ENCODE data around the gene PLXNB3.
"Not testable (repeated sequence)": the region's sequence is repeated elsewhere in the genome, so short reads cannot be mapped to it uniquely, and the experiment has no call there.

The PLXNB3 gene

DNA sequence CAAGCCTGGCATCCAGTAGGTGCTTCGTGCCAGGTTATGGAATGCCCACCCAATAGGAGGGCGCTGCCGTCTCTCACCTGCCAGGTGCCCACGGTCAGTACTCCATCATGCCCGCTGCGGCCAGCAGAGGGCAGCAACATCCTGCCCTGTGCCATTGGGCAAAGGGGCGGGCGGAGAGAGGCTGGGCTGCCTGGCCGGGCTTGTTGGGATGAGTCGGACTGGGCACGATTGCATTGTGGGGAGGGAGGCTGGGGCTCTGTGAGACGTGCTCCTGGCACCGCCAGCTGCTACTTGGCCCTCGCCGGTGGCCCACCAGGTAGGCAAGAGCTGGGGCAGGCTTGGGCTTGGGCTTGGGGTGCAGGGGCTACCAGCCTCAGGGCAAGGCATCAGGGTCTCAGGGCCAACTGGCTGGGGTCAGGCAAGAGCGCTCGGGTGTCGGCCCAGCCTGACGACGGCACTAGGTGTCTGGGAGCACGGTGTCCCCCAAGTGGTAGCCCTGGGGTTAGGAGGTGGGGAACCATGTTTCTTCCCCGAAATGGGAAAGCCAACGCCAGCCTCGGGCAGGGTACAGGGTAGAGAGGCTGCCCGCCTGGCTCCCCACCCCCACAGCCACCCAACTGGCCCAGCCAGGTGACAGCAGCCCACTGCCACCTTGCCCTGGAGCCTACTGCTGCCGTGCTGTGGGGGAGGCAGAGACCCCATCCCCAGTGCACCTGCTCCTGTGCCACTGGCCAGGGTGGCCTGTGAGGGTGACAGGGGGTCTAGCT is at the start of gene PLXNB3:
PLXNB3 (plus strand) TSS at position 261 of the 767 bp plus-strand sequence. CDS start 1,287 bp downstream, outside the sequence.
- peak; percentile 71 to 72 for DNase-seq

DNA sequence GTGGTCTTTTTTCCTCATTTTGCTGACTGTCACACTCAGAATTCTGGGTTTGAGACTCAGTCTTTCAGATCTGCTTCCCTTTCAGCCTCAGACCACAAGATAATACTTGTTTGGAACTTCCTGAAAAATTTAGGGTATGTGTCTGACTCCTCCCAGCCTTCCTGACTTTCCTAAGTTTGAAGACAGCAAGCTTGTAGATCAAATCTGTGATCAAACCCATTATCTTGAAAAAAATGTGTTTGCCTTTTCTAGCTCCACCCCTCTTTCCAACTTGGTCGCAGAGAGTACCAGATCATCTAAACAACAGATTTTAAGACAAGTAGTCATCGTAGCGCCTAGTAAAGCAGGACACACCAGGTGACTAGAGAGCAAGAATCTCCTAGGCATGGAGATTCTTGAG is 49.8 kb upstream of the PLXNB3 start:
- no peak for DNase-seq

DNA sequence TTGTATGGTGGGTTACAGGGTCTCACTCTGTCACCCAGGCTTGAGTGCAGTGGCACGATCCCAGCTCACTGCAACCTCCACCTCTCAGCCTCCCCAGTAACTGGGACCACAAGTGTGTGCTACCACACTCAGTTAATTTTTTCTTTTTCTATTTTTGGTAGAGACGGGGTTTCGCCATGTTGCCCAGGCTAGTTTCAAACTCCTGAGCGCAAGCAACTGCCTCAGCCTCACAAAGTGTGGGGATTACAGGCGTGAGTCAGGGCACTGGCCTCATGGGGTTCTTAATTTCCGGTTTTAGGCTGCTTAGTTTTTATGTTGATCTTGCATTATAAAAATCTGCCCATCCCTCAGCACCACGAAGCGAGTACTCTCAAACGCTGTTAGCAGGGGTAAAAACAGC is 46.6 kb upstream of the PLXNB3 start:
- DNase-seq, result no peak

DNA sequence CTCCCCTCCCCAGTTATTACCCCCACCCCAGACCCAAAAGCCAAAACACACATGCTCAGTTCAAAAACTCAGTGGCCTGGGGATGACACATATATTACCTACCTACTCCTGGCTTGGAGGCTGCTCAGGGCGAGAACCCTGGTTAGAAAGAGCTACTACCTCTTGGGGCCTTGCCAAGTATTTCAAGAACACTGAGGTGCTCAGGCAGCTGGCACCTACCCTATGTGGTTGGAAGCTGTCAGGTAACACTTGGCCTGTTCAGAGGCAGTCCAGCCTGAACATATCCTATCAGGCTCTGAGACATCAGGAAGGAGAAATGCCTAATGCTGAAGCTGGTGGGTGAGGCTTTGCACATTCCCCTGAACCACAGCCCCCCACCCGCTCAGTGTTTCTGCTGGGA is 44.8 kb upstream of the PLXNB3 start:
- no peak for DNase-seq

DNA sequence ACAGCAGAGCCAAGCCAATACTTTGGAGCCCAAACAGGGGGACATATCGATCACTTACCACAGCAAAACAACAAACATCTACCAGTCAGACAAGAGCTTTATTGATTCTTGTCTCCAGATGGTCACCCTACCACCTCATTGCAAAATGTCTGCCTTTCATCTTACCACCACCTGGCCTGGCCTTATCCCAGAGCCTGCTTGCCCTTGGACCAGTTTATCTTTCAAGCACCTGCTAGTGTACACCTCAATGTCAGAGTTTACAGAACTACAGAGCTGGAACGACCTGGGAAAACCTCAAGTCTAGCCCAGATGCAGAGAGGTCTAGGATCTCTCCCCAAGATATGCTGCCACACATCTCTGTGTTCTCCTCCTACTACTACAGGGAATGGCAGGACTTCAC is 44.3 kb upstream of the PLXNB3 start:
- DNase-seq, result no peak

DNA sequence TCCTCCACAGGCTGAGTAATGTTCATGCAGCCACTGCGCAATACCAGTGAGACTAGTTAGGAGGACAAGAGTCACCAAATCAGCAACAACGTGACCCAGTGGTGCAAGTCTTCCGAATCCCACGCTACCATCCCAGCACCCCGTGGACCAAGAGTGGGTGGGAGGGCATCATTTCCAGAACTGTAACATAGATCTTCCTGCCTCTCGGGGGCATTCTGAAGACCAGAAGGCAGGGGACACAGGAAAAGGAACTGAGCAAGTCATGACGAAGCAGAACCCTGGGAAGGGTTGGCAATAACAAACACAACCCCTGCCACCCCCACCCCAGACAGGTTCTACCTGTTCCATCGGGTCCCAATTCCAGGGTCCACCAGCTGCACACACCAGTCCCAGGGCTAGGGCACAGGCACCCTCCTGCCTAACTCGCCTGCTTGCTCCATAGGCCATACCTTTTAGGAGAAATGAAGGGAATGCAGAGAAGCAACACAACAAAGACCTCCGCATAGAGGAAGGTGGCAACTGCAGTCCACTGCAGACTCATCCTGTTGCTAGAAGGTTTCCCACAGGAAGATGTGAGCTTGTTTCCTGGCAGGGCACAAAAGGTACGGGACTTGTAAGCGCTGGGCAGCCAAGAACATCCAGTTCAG is 41.2 kb upstream of the PLXNB3 start:
- no peak for DNase-seq

DNA sequence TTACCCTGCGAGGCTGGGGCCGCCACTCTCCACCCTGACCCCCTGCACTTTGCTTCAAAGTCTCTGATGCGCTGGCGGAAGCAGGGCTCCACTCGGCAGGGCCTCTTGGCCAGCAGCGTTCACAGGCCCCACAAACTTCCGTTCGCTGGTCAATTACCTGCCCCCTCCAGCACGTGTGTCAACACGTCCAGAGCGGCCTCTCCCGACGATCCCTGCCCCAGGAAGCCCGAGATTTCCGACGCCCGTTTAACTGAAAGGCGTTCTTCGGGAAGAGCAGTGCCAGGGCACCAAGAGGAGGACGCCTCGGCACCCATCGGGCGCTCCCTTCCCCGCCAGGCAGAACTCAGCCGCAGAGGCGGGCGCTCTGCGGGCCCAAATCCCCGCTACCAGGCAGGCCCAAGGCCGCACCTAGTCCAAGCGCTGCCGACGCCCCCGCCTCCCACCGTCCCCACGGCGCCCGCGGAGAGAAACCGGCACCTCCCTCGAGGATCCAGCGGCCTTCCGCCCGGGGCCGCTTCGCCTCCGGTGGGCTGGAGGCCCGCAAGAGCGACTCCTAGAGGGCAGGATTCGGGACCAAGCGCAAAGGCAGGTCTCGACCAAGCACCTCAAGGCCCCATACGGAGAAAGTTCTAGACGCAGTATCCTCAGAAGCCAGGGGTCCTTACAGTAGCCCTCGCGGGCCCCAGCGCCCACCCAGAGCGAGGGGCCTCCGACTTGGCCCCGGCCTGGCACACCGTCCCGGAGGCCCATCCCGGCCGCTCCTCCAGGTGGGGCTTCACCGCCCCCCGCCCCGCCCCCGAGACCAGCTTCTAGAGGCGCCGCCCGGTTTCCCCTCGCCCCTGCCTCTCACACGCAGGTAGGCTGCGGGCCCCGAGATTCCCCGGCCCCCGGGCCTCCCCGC is 40.4 kb upstream of the PLXNB3 start:
- no peak for DNase-seq

DNA sequence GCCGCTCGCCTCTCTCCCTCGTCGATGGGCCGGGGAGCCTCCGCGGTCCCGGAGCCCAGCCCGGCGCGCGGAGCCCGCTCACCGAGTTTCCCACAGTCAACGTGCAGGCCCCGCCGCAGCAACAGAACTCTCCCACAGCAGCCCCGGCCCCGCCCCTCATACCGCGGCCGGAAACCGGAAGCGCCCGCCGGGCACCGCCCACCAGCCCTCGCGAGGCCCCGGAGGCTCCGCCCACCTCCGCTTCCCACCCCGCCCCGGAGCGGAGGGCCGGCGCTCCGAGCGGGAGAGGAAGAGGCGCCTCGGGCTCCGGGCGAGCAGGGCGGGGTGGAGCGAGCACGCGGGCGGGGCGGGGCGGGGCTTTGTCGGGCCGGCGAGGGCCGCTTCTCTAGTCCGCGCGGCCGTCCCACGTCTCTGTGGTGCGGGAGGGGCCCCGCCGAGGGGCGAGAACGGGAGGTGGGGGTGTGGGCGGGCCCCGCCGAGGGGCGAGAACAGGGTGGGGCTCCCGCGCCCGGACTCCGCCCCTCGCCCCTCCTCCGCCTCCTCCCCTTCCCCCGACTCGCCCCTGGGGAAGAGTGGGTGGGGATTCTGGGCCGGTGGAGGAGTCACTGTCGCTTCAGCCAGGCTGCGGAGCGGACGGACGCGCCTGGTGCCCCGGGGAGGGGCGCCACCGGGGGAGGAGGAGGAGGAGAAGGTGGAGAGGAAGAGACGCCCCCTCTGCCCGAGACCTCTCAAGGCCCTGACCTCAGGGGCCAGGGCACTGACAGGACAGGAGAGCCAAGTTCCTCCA is 39.6 kb upstream of the PLXNB3 start, which contains the start of the genes ABCD1 and BCAP31:
ABCD1 (plus strand) TSS at position 605 of the 787 bp plus-strand sequence. CDS start 411 bp downstream, outside the sequence.
BCAP31 (minus strand) TSS at position 136 of the 787 bp plus-strand sequence. CDS start 1,143 bp downstream, outside the sequence.
- peak; percentile 81 to 95 for DNase-seq

DNA sequence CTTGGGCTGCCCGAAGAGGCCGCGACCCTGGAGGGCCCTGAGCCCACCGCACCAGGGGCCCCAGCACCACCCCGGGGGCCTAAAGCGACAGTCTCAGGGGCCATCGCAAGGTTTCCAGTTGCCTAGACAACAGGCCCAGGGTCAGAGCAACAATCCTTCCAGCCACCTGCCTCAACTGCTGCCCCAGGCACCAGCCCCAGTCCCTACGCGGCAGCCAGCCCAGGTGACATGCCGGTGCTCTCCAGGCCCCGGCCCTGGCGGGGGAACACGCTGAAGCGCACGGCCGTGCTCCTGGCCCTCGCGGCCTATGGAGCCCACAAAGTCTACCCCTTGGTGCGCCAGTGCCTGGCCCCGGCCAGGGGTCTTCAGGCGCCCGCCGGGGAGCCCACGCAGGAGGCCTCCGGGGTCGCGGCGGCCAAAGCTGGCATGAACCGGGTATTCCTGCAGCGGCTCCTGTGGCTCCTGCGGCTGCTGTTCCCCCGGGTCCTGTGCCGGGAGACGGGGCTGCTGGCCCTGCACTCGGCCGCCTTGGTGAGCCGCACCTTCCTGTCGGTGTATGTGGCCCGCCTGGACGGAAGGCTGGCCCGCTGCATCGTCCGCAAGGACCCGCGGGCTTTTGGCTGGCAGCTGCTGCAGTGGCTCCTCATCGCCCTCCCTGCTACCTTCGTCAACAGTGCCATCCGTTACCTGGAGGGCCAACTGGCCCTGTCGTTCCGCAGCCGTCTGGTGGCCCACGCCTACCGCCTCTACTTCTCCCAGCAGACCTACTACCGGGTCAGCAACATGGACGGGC is 38.8 kb upstream of the PLXNB3 start:
- no peak for DNase-seq

DNA sequence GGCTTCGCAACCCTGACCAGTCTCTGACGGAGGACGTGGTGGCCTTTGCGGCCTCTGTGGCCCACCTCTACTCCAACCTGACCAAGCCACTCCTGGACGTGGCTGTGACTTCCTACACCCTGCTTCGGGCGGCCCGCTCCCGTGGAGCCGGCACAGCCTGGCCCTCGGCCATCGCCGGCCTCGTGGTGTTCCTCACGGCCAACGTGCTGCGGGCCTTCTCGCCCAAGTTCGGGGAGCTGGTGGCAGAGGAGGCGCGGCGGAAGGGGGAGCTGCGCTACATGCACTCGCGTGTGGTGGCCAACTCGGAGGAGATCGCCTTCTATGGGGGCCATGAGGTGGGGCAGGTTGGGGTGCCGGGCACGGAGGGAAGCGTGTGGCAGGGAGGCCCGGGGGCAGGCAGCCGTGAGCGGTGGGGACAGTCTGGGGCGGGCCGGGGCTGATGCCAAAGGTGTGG is 38.2 kb upstream of the PLXNB3 start:
- no peak for DNase-seq

DNA sequence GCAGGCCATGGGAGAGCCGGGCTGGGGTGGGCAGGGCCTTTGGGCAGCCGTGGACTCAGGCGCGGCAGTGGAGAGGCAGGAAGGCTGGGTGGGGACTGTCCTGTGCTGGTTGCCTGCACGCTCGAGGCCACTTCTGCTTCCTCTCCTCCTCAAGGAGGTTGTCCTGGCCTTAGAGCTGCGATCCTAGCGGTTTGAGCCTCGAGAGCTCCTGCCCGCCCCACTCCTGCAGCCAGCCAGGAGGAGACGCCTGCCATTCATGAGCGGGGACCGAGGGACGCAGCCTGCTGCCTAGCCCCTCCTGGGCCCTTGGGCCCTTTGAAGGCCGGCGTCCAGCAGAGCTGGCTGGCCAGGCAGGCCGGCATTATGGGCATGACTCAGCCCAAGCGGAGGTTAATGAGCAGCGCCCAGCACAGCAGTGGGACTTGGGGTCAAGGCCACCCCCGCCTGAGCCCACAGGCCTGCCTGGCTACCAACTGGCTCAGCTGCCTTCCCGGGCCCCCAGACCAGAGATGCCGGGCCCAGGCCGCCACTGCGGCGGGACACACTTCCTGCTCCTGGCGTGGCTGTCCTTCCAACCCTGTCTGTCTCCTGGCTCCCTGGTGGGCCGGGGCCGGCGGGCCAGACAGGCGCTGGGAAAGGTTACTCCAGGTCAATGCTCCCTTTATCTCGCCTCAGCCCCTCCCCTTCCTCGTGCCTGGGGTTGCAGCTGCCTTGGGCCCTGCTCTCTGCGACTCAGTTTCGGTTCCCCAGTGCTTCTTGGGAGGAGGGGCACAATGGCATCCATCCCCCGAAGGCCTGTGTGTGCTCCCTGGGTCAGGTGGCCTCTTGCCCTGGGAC is 37.5 kb upstream of the PLXNB3 start:
- DNase-seq, result peak; percentile 25 to 69

DNA sequence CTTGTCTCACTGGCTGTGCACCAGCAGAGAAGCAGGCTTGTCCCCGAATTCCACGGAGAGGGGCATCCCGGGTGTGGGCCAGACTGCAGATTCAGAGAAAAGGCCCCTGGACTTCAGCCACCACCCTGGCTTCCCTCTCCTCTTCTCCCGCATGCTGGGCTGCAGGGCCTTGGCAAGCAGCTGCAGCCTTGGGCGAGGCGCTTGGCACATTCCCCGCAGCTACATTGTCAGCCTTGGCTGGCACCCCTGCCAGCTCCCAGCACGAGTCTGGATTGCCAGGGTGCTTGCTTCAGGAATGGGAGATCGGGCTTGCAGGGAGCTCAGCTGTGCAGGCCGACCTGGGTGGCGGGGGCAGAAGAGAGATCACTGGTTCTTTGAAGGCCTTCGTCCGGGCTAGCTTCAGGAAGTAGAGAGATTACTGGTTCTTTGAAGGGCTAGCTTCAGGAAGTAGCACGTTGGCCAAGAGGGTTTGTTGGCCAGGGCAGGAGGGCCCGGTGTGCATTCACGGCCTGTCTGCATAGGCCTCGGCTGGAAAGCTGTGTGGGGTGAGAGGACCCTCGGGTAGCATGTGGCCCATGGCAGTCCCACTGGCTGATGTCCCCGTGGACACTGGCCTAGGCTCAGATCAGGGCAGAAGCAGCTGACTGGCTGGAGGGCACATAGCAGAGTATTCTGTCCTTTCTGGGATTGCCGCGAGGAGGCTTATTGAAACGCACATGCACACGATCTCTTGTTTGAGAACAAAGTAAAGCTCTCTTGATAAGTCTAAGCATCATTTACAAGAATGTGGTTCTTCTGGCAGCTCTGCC is 36.7 kb upstream of the PLXNB3 start:
- peak; percentile 47 to 70 for DNase-seq

DNA sequence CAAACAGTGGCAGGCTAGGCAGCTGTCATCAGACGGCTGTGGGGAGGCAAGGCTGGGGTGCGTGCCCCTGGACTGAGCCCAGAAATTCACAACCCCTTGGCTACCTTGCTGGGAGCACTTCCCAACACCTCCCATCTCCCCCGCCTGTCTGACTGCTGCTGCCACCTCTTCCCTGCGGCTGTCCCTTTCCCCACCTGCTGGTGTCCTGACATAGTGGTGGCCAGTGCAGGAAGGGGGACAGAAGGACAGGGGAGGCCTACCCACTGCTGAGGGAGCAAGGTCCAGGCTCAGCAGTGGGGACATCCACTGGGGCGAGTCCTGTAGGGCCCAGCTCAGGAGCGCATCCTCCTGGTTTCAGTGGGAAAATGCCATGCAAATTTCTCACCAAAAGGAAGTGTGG is 36.0 kb upstream of the PLXNB3 start:
- no peak for DNase-seq

DNA sequence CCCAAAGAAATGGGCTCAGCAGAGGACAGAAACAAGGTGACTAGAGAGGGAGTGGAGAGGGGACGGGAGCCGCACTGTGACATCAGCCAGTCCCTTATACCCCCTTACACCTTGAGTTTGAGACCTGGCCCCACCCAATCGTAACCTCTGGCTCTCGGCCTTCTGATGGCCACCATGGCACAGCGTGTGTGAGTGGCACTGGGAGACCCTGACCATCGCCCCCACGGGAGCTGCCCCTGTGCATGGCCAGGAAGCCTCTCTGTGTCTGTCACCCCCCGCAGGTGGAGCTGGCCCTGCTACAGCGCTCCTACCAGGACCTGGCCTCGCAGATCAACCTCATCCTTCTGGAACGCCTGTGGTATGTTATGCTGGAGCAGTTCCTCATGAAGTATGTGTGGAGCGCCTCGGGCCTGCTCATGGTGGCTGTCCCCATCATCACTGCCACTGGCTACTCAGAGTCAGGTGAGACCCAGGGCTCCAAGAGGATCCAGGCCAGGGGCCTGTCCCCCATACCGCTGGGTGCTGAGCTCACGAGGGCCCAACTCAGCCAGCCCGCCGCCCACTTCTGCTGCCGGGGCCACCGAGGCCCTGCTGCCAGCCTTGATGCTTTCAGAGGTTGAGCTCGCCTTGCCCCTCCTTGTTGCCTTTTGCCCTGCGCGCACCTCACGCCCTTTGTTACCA is 35.0 kb upstream of the PLXNB3 start:
- no peak for DNase-seq

DNA sequence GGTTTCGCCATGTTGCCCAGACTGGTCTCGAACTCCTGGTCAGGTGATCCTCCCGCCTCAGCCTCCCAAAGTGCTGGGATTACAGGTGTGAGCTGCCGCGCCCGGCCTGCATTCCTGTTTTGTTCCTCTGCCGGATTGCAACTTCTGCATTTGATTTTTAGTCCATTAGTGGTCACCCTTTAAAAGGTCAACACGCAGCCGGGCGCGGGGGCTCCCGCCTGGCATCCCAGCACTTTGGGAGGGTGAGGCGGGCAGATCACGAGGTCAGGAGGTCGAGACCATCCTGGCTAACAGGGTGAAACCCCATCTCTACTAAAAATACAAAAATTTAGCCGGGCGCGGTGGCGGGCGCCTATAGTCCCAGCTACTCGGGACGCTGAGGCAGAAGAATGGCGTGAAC is 33.9 kb upstream of the PLXNB3 start:
- not testable (repeated sequence) for DNase-seq

DNA sequence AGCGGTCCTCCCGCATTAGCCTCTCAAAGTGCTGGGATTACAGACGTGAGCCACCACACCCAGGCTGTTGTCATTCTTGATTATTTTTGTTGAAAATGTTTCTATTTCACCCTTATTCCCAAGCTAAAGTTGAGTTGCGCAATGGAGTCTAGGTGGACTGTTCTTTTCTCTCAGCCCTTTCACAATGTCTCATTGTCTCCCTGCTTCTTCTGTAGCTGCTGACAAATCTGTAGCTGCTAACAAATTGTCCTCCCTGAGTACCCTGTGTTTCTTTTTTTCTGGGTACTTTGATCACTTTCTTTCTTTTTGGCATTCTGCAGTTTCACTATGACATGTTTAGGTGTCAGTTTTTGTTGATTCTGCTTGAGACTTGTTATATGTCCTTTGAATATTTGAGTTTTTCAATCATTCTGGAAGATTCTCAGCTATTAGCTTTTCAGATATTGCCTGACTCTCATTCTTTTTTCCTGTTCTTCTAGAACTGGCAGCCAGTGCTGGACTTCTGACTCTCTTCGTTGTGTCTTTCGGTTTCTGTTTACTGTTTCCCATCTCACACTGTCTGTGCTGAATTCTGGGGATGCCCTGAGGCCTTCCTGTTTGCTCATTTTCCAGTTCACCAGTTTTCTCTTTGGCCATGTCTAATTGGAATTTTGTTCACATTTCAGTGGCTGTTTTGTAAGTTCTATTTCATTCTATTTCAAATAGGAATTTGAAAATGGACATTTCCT is 32.8 kb upstream of the PLXNB3 start:
- DNase-seq, result no peak

DNA sequence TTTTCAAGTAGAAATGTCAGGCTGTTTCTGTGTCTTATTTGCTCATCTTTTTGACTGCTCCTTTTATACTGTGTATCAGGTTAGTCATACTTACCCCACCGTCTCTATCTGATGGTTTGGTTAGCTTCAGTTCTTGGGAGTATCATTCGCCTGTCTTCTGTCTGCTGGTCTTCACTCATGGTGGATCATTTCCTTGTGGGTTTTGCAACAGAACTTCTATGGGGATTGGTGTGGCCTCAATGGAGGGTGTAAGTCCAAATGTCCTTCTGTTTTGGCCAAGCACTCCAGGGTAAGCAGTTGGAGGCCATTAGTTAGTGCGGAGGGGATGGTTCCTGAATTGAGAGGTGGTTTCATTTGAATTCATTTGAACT is 32.2 kb upstream of the PLXNB3 start:
- no peak for DNase-seq

DNA sequence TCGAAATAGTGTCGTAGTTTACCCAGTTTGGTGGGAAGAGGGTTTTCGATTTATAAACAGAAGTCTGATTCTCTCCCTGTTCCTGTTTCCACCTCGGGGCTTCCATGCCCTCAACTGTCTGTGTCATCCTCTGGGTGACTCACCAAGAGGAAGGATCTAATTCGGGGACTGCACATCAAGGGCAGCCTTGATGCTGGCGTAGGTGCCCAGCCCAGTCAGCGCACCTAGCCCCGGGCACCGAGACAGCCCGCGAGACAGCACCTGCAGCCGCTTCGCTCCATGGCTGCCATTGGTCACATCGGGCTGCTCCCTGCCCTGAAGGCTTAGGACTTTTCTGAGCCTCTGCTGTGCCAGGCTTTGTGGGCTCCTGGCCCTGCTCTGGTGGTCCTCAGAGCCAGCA is 31.6 kb upstream of the PLXNB3 start:
- DNase-seq, result no peak

Measured in hippocampal formation (tissue), 2 donors.